Mesothelial cell of epicardium (in vitro differentiated cells): Measurements from ENCODE around the gene GCH1. TPM values are rescaled to one million over a fixed set of nuclear protein-coding genes. Genes with fewer than 3 reads are reported as not detected.

ENCODE experiments used
- DNase-seq, 2 experiments: peaks; one replicate each; pipeline ENCODE4 v3.0.0; 2021; ENCODE audit warnings: low spot score in 2 of 2; ENCODE audit not compliant: unreplicated experiment in 2 of 2
- H3K27ac Mint-ChIP-seq: 2 replicates; pipeline ENCODE4 v1.8.0; 2021; ENCODE audit warnings: mixed read lengths
- H3K27me3 Mint-ChIP-seq: 2 replicates; pipeline ENCODE4 v1.8.0; 2021; ENCODE audit warnings: low read depth, mixed read lengths
- H3K36me3 Mint-ChIP-seq: 2 replicates; pipeline ENCODE4 v1.8.0; 2021; ENCODE audit warnings: mixed read lengths
- H3K4me1 Mint-ChIP-seq: 2 replicates; pipeline ENCODE4 v1.8.0; 2021; ENCODE audit warnings: mixed read lengths
- H3K4me3 Mint-ChIP-seq: 2 replicates; pipeline ENCODE4 v1.8.0; 2021; ENCODE audit warnings: mild to moderate bottlenecking, moderate library complexity, mixed read lengths
- H3K9me3 Mint-ChIP-seq: 2 replicates; pipeline ENCODE4 v1.8.0; 2021; ENCODE audit warnings: mixed read lengths
- total RNA-seq: library from RNA; stranded (reverse); gene quantifications from 3 replicates; pipeline ENCODE4 v1.2.1, GENCODE V29; 2021
- TF ChIP-seq, protein P1 (sequence below): fragments of 200-600 bp; sonication (generic); IDR thresholded peaks from one replicate; pipeline ENCODE4 v1.5.0; 2021; ENCODE audit warnings: antibody characterized with exemption; ENCODE audit not compliant: unreplicated experiment

Gene GCH1
- total RNA-seq, 1 donor from 2014 or later: 3.6 TPM

DNA sequence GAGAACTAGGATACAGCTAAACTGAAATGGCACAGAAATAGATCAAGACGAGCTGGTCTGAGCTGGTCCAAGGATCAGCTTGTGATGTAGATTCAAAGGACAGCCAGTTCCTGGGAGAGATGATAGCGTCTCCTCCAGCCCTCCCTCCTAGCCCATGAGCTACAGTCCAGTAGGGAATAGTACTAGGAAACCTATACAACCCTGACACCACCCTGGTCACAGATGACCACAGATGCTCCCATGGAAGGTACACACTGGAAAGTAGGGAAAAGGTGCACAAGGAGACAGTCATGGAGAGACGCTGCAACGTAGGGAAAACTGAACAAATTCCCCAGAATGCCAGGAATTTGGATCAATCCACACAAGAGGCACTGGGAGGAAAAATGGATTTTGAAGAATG is 6.9 kb downstream of the GCH1 start:
- Mint-ChIP-seq H3K27me3 (peaks cover 8% of the 10 kb centered on the region), H3K4me1 (no peaks in the 10 kb centered on the region)
- no peak for DNase-seq

DNA sequence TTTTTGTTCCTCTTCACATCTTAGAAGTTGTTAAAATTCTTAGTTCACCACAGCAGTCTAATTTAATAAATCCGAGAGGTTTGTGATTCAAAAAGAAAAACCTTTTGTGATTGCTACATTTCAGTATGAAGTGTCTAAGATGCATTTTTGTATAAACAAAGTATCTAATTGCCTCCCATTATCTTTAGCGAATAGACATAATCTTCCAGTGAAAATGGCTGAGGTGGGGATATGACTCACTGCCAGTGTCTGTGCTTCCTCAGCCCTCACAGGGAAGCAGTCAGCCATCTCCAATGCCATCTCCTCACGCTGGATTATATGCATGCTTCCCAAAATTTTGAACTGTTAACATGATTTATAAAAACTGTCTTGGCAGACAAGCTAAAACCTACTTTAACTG is 7.6 kb downstream of the GCH1 start:
- H3K4me3 Mint-ChIP-seq: no peak overlapping the region
- H3K27me3 Mint-ChIP-seq: peaks cover 2% of the 10 kb centered on the region
- H3K36me3 Mint-ChIP-seq: no peaks in the 10 kb centered on the region
- DNase-seq: no peak
- TF ChIP-seq, protein P1, sequence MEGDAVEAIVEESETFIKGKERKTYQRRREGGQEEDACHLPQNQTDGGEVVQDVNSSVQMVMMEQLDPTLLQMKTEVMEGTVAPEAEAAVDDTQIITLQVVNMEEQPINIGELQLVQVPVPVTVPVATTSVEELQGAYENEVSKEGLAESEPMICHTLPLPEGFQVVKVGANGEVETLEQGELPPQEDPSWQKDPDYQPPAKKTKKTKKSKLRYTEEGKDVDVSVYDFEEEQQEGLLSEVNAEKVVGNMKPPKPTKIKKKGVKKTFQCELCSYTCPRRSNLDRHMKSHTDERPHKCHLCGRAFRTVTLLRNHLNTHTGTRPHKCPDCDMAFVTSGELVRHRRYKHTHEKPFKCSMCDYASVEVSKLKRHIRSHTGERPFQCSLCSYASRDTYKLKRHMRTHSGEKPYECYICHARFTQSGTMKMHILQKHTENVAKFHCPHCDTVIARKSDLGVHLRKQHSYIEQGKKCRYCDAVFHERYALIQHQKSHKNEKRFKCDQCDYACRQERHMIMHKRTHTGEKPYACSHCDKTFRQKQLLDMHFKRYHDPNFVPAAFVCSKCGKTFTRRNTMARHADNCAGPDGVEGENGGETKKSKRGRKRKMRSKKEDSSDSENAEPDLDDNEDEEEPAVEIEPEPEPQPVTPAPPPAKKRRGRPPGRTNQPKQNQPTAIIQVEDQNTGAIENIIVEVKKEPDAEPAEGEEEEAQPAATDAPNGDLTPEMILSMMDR: no peak
- no peaks in the 10 kb centered on the region for H3K4me1 Mint-ChIP-seq
- no peaks in the 10 kb centered on the region for H3K9me3 Mint-ChIP-seq
- no peak overlapping the region for H3K27ac Mint-ChIP-seq

More for the DNA sequence above, 6.9 kb downstream of the GCH1 start:
- no peaks in the 10 kb centered on the region for H3K36me3 Mint-ChIP-seq
- no peak overlapping the region for H3K4me3 Mint-ChIP-seq
- H3K9me3 Mint-ChIP-seq: no peaks in the 10 kb centered on the region
- H3K27ac Mint-ChIP-seq: no peak overlapping the region
- TF ChIP-seq, protein P1: no peak

DNA sequence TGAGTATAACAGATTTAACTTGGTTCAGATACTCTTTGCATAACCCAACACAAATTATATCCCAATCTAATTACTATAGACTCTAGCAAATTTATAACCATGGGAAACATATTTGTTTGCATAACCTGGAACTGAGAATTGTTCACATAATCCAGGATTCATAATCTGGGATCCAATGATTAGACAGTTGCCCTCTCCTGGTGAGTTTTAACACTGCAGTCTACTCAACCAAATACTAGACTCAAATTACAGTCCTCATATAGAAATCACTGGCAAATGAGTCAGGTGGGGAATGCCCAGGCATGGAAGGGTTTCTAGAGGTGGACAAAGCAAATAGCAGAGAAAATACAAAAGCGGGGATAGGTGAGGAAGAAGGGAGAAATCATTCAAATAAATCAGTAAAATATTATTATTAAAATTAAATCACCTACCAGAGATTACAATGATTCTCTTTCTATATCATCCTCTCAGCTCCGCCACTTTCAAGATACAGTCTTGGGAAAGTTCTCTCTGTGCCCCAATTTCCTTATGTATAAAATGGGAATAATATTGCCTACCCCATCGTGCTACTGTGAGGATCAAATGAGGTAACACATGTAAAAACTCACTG is 9.4 kb downstream of the GCH1 start:
- Mint-ChIP-seq H3K27ac (no peak overlapping the region), H3K27me3 (no peaks in the 10 kb centered on the region), H3K4me1 (peaks cover 4% of the 10 kb centered on the region), H3K9me3 (no peaks in the 10 kb centered on the region), H3K36me3 (no peaks in the 10 kb centered on the region), H3K4me3 (no peak overlapping the region)
- DNase-seq: no peak
- TF ChIP-seq, protein P1: peak; percentile 86

DNA sequence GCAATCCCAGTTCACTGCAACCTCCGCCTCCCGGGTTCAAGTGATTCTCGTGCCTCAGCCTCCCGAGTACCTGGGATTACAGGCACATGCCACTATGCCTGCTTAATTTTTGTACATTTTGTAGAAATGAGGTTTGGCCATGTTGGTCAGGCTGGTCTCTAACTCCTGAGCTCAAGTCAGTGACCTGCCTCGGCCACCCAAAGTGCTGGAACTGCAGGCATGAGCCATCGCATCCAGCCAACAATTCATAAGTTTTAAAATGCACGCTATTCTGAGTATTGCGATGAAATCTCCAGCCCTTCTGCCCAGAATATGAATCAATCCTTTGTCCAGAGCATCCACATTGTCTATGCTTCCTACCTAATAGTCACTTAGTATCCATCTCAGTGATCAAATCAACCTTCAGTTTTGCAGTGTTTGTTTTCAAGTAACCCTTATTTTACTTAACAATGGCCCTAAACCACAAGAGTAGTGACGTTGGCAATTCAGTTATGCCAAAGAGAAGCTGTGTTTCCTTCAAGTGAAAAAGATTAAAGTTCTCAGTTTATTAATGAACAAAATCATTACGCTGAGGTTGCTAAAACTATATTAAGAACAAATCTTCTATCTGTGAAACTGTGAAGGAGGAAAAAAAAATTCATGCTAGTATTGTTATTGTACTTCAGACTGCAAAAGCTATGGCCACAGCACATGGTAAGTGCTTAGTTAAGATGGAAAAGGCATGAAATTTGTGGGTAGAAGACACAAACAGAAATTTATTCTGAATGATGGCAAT is 11.0 kb downstream of the GCH1 start:
- no peak overlapping the region for H3K4me3 Mint-ChIP-seq
- H3K36me3 Mint-ChIP-seq: no peaks in the 10 kb centered on the region
- TF ChIP-seq, protein P1: no peak
- no peak overlapping the region for H3K27ac Mint-ChIP-seq
- H3K4me1 Mint-ChIP-seq: peaks cover 8% of the 10 kb centered on the region
- no peak for DNase-seq
- H3K9me3 Mint-ChIP-seq: no peaks in the 10 kb centered on the region
- no peaks in the 10 kb centered on the region for H3K27me3 Mint-ChIP-seq

DNA sequence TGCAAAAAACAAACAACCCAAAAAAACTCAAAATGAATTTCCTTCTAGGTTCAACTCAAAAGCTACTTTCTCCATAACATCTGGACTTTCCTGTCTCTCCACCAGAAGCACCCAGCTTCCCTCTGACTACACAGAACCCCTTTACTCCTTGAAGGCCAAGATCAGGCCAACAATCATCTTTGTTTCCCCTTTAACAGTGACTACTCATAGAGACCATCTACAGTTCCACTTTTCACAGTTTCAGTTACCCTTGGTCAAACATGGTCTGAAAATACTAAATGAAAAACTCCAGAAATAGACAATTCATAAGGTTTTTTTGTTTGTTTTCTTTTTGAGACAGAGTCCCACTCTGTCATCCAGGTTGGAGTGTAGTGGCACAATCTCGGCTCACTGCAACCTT is 11.8 kb downstream of the GCH1 start:
- TF ChIP-seq, protein P1: no peak
- no peak for DNase-seq
- Mint-ChIP-seq H3K27me3 (no peaks in the 10 kb centered on the region), H3K4me1 (peaks cover 11% of the 10 kb centered on the region), H3K27ac (no peak overlapping the region), H3K36me3 (no peaks in the 10 kb centered on the region), H3K4me3 (no peak overlapping the region), H3K9me3 (no peaks in the 10 kb centered on the region)
